ENCODE data around the gene MYEOV.

MYEOV gene

DNA sequence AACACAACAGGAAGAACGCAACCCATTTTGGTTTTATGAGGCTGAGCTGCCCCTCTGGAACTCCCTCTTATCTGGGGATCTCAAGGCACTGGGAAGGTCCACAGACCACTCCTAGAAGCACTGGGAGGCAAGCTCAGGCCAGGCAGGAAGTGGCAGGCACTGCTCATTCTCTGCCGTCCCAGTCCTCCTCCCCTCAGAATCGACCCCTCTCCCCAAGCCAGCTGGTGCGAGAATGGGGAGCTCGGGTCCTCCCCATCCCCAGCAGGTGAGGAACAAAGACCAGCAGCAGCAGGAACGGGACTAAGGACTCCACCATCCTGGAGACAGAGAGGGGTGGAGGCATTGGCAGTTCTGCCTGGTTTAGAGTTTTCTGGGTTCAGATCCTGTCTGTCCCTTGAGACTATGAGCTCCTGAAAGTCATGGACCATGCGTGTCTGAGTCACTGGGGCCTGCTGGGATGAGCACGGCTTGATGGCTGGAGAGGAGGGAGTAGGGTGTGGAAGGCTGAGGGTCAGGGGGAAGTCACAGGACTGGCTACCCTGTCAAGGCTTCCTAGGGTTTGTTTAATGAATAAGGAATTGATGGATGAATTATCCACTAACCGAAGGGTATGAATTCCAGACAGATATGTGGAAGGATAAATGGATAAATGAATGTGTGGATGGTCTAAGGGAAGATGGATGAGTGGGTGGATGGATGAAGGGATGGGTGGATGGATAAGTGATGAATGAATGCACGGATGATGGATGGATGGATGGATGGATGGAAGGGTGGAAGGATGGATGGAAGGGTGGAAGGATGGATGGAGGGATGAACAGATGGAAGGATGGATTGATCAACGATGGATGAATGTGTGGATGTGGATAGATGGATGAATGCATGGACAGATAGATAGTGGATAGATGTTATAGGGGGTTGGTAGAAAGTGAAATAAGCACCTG is 6.4 kb downstream of the MYEOV start:
- no peak overlapping the region for H3K9ac ChIP-seq (ENCODE audit: low read length in 5 of 5)
- no peak overlapping the region for H3K27ac ChIP-seq (ENCODE audit: low read depth, low read length)
- H3K4me1 ChIP-seq (ENCODE audit: control insufficient read depth in 5 of 5, insufficient read depth in 5 of 5, low read length in 5 of 5), result peaks cover 24 to 71% (median 62%) of the 10 kb centered on the region in 5 donors

DNA sequence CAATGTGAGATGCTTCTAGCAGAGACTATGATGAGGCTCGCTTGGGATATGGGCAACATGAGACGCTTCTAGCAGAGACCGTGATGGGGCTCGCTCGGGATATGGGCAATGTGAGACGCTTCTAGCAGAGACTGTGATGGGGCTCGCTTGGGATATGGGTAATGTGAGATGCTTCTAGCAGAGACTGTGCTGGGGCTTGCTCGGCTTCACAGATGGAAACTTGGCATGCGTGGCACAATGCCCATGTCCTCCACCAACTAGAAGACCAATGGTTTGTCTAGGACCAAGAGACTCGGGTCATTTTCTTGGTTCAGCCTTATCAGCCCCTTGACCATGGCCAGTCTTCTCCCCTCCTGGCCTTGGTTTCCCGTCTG is 7.1 kb downstream of the MYEOV start:
- H3K9me3 ChIP-seq (ENCODE audit: control insufficient read depth in 5 of 5, low read length in 5 of 5), result peaks cover 0 to 4% (median 0%) of the 10 kb centered on the region in 5 donors
- H3K27me3 ChIP-seq (ENCODE audit: control insufficient read depth in 5 of 5, insufficient read depth in 4 of 5, low read length in 5 of 5), result no peaks in the 10 kb centered on the region
- H3K4me1 ChIP-seq (ENCODE audit: control insufficient read depth in 5 of 5, insufficient read depth in 5 of 5, low read length in 5 of 5), result peaks cover 24 to 69% (median 59%) of the 10 kb centered on the region in 5 donors
- H3K4me3 ChIP-seq (ENCODE audit: low read depth in 1 of 5, low read length in 5 of 5), result no peak overlapping the region
- no peaks in the 10 kb centered on the region for H3K36me3 ChIP-seq (ENCODE audit: control insufficient read depth in 5 of 5, insufficient read depth in 5 of 5, low read length in 5 of 5)
- H3K9ac ChIP-seq (ENCODE audit: low read length in 5 of 5), result no peak overlapping the region
- H3K27ac ChIP-seq (ENCODE audit: low read depth, low read length), result no peak overlapping the region

More for the DNA sequence above, 6.4 kb downstream of the MYEOV start:
- no peaks in the 10 kb centered on the region for H3K27me3 ChIP-seq (ENCODE audit: control insufficient read depth in 5 of 5, insufficient read depth in 4 of 5, low read length in 5 of 5)
- peaks cover 0 to 4% (median 0%) of the 10 kb centered on the region in 5 donors for H3K9me3 ChIP-seq (ENCODE audit: control insufficient read depth in 5 of 5, low read length in 5 of 5)
- H3K36me3 ChIP-seq (ENCODE audit: control insufficient read depth in 5 of 5, insufficient read depth in 5 of 5, low read length in 5 of 5), result no peaks in the 10 kb centered on the region
- no peak overlapping the region for H3K4me3 ChIP-seq (ENCODE audit: low read depth in 1 of 5, low read length in 5 of 5)

DNA sequence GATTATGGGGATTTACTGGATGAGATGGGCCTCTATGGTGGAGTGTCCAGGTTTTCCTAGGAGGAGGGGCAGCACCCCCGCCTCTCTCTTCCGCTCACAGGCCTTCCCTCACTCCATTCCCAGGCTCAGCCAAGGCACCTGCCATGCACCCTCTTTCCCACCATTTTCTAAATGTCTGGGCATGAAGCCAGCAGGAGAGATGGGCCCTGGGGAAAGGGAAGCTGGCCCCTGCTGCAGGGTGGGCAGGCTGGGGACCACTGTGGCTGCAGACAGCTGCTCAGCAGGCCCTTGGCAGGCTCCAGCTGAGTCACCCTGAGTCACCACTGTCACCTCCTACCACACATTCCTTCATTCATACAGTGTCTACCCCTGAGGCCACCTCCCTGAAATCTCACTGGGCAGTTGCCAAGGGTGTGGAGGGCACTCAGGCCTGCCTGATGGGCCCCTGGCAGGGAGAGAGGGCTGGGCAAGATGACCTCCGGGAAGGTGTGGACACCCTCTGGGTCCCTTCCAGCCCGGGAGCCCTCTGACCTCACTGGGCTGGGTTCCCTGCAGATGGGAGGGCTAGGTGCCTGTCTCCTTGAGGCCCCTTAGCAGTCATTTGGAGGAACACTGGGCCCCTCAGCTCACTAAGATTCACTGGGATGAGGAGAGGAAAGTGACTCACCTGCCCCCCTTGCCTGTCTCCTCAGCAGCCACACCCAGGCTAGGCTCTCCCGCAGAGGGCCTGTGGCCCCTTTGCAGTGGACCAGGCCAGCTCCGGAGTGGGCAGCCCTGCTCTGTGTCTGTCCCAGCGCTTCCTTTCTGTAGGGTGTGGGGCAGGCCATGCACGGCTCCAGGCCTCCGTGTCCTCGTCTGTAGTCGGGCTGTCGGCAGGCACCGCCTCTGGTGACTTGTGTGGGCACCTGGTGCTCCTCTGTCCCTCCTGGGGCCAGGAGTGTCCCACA is 7.8 kb downstream of the MYEOV start:
- Histone ChIP-seq H3K27ac (ENCODE audit: low read depth, low read length) (peak overlapping the region; percentile 23), H3K9me3 (ENCODE audit: control insufficient read depth in 5 of 5, low read length in 5 of 5) (no peaks in the 10 kb centered on the region), H3K9ac (ENCODE audit: low read length in 5 of 5) (peak overlapping the region in 1 of 5 donors; percentile 30)

DNA sequence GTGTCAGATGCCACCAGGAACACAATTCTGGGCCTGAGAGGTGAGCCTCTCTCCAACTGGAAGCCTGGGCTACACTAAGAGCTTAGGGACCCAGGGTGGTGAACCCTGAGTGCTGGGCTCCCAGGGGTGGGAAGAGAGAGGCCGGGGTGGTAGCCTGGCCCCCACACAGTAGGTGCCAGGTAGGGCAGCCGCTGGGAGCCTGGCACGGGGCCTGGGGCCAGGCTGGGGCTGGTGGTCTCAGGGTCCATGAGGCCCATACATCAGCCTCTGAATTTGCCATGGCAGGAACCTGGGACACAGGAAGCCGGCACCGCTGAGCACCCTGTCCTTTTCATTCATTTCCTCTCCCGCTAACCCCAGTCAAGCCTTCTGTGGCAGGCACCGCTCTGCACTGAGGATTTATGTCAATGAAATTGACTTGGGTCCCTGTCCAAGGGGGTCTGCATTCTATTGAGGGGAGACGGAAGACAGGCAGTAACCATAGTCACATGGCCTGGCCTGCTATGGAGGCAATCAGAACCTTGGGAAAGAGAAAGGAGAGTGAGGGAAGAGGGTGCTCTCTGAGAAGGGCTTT is 8.6 kb downstream of the MYEOV start:
- Histone ChIP-seq H3K27ac (ENCODE audit: low read depth, low read length) (peak overlapping the region; percentile 23), H3K27me3 (ENCODE audit: control insufficient read depth in 5 of 5, insufficient read depth in 4 of 5, low read length in 5 of 5) (no peaks in the 10 kb centered on the region), H3K36me3 (ENCODE audit: control insufficient read depth in 5 of 5, insufficient read depth in 5 of 5, low read length in 5 of 5) (no peaks in the 10 kb centered on the region), H3K9me3 (ENCODE audit: control insufficient read depth in 5 of 5, low read length in 5 of 5) (no peaks in the 10 kb centered on the region), H3K4me1 (ENCODE audit: control insufficient read depth in 5 of 5, insufficient read depth in 5 of 5, low read length in 5 of 5) (peaks cover 16 to 56% (median 48%) of the 10 kb centered on the region in 5 donors), H3K9ac (ENCODE audit: low read length in 5 of 5) (peak overlapping the region in 1 of 5 donors; percentile 30), H3K4me3 (ENCODE audit: low read depth in 1 of 5, low read length in 5 of 5) (no peak overlapping the region)

More for the DNA sequence above, 7.8 kb downstream of the MYEOV start:
- Histone ChIP-seq H3K4me1 (ENCODE audit: control insufficient read depth in 5 of 5, insufficient read depth in 5 of 5, low read length in 5 of 5) (peaks cover 19 to 64% (median 56%) of the 10 kb centered on the region in 5 donors), H3K27me3 (ENCODE audit: control insufficient read depth in 5 of 5, insufficient read depth in 4 of 5, low read length in 5 of 5) (no peaks in the 10 kb centered on the region), H3K4me3 (ENCODE audit: low read depth in 1 of 5, low read length in 5 of 5) (no peak overlapping the region), H3K36me3 (ENCODE audit: control insufficient read depth in 5 of 5, insufficient read depth in 5 of 5, low read length in 5 of 5) (no peaks in the 10 kb centered on the region)

DNA sequence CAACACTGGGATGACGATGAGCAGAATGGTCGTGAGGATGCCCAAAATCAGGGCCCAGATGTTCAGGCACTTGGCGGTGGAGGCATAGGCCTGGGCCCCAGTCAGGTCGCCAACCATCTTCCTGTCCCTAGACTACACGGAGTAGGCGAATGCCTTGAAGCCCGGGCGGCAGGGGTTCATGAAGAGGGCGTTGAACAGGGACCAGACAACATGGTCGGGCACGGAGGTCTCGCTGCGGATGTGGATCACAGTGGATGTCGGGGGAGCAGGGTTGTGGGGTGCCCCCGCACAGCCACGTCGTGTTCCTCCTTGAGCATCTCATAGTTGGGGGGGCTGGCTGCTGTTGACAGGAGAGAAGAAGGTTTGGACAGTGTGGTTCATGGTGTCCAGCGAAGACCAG is 9.5 kb downstream of the MYEOV start:
- Histone ChIP-seq H3K27ac (ENCODE audit: low read depth, low read length) (no peak overlapping the region), H3K4me3 (ENCODE audit: low read depth in 1 of 5, low read length in 5 of 5) (no peak overlapping the region), H3K9ac (ENCODE audit: low read length in 5 of 5) (no peak overlapping the region), H3K4me1 (ENCODE audit: control insufficient read depth in 5 of 5, insufficient read depth in 5 of 5, low read length in 5 of 5) (peaks cover 12 to 51% (median 40%) of the 10 kb centered on the region in 5 donors), H3K27me3 (ENCODE audit: control insufficient read depth in 5 of 5, insufficient read depth in 4 of 5, low read length in 5 of 5) (no peaks in the 10 kb centered on the region), H3K36me3 (ENCODE audit: control insufficient read depth in 5 of 5, insufficient read depth in 5 of 5, low read length in 5 of 5) (no peaks in the 10 kb centered on the region), H3K9me3 (ENCODE audit: control insufficient read depth in 5 of 5, low read length in 5 of 5) (no peaks in the 10 kb centered on the region)

DNA sequence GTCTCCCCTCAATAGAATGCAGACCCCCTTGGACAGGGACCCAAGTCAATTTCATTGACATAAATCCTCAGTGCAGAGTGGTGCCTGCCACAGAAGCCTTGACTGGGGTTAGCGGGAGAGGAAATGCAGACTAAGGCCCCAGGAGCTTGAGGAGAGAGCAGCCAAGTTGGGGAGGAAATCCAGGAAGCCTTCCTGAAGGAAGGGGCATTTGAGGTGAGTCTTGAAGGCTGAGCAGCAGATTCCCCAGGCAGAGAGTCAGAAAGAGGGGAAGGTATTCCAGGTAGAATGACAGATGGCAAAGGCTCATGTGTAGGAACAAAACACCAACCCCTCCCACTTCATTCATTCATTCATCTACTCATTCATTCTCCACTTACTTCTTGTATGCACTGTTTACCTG is 10.3 kb downstream of the MYEOV start:
- Histone ChIP-seq H3K27me3 (ENCODE audit: control insufficient read depth in 5 of 5, insufficient read depth in 4 of 5, low read length in 5 of 5) (no peaks in the 10 kb centered on the region), H3K36me3 (ENCODE audit: control insufficient read depth in 5 of 5, insufficient read depth in 5 of 5, low read length in 5 of 5) (no peaks in the 10 kb centered on the region), H3K27ac (ENCODE audit: low read depth, low read length) (no peak overlapping the region), H3K4me1 (ENCODE audit: control insufficient read depth in 5 of 5, insufficient read depth in 5 of 5, low read length in 5 of 5) (peaks cover 6 to 43% (median 32%) of the 10 kb centered on the region in 5 donors), H3K9ac (ENCODE audit: low read length in 5 of 5) (no peak overlapping the region), H3K4me3 (ENCODE audit: low read depth in 1 of 5, low read length in 5 of 5) (no peak overlapping the region), H3K9me3 (ENCODE audit: control insufficient read depth in 5 of 5, low read length in 5 of 5) (no peaks in the 10 kb centered on the region)

DNA sequence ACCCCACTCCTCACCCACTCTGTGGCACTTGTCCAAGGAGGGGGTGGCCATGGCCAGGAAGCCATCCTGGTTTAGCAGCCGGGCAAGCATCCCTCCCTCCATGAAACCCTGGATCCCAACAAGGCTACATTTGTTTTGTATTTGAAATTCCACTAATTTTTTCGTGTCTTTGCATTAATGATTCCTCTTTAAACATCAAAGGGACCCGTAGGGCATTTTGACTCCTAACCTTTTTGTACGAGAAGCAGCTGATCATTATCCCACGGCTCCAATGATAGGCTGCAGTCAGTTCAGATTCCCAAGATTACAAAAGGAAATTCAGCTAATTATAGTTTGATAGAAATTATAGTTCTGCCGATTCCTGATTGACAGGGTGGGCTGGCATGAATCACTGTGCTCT is 10.7 kb downstream of the MYEOV start:
- H3K4me3 ChIP-seq (ENCODE audit: low read depth in 1 of 5, low read length in 5 of 5), result no peak overlapping the region
- H3K27me3 ChIP-seq (ENCODE audit: control insufficient read depth in 5 of 5, insufficient read depth in 4 of 5, low read length in 5 of 5), result peaks cover 0 to under 1% (median 0%) of the 10 kb centered on the region in 5 donors
- no peak overlapping the region for H3K27ac ChIP-seq (ENCODE audit: low read depth, low read length)
- no peaks in the 10 kb centered on the region for H3K36me3 ChIP-seq (ENCODE audit: control insufficient read depth in 5 of 5, insufficient read depth in 5 of 5, low read length in 5 of 5)
- no peaks in the 10 kb centered on the region for H3K9me3 ChIP-seq (ENCODE audit: control insufficient read depth in 5 of 5, low read length in 5 of 5)
- peaks cover 3 to 39% (median 28%) of the 10 kb centered on the region in 5 donors for H3K4me1 ChIP-seq (ENCODE audit: control insufficient read depth in 5 of 5, insufficient read depth in 5 of 5, low read length in 5 of 5)
- H3K9ac ChIP-seq (ENCODE audit: low read length in 5 of 5), result no peak overlapping the region

DNA sequence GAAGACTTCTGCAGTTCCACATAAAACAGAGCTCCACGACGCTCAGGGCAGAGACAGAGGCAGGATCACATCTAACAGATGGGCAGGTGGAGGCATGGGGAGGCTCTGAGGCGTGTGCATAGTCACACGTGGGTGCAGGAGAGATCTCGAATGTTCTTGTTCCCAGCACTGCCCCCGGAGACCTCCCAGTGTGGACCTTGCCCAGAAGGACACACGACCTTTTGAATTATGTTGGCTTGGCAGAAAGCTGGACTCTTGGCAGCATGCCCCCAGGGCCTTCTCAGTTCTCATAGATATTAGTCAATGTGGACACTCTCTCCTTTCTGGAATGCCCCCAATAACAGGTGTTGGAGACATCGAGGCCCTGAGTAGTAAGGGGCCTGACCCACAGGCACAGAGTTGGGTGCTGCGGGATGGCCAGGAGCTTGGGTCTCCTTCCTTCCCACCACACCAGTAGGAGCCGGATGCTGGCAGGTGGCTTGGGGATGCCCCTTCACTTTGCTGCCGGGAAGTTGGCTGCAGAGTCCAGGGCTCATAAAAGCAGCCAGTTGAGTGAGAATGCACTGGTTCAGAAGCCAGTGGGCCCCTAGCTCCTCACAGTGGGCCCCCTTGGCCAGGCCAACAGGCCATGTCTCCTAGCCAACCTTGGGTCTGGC is 12.1 kb downstream of the MYEOV start:
- no peak overlapping the region for H3K27ac ChIP-seq (ENCODE audit: low read depth, low read length)
- H3K4me1 ChIP-seq (ENCODE audit: control insufficient read depth in 5 of 5, insufficient read depth in 5 of 5, low read length in 5 of 5), result peaks cover 0 to 26% (median 22%) of the 10 kb centered on the region in 5 donors
- no peaks in the 10 kb centered on the region for H3K9me3 ChIP-seq (ENCODE audit: control insufficient read depth in 5 of 5, low read length in 5 of 5)
- H3K27me3 ChIP-seq (ENCODE audit: control insufficient read depth in 5 of 5, insufficient read depth in 4 of 5, low read length in 5 of 5), result peaks cover 0 to 2% (median 0%) of the 10 kb centered on the region in 5 donors
- H3K4me3 ChIP-seq (ENCODE audit: low read depth in 1 of 5, low read length in 5 of 5), result no peak overlapping the region
- no peak overlapping the region for H3K9ac ChIP-seq (ENCODE audit: low read length in 5 of 5)
- no peaks in the 10 kb centered on the region for H3K36me3 ChIP-seq (ENCODE audit: control insufficient read depth in 5 of 5, insufficient read depth in 5 of 5, low read length in 5 of 5)

DNA sequence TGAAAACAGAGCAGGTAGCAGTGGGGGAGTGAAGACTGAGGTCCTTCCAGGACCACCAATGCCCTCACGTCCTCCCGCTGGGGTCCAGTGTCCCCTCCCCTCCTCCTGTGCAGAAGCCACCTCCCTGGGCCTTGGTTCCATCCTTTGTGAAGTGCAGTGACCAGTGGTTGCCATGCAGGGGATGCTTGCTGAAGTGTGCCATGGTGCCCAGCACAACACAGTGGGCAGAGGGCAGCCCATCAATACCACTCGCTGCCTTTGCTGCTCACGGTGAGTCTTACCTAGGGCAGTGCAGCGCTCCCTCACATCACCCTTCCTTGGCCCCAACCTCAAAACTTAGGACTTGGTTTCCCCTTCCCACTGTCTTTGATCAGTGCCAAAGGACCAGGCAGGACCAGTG is 12.9 kb downstream of the MYEOV start:
- H3K27me3 ChIP-seq (ENCODE audit: control insufficient read depth in 5 of 5, insufficient read depth in 4 of 5, low read length in 5 of 5), result peaks cover 0 to 5% (median 0%) of the 10 kb centered on the region in 5 donors
- no peaks in the 10 kb centered on the region for H3K9me3 ChIP-seq (ENCODE audit: control insufficient read depth in 5 of 5, low read length in 5 of 5)

More for the DNA sequence above, 12.9 kb downstream of the MYEOV start:
- Histone ChIP-seq H3K4me1 (ENCODE audit: control insufficient read depth in 5 of 5, insufficient read depth in 5 of 5, low read length in 5 of 5) (peaks cover 3 to 26% (median 22%) of the 10 kb centered on the region in 5 donors), H3K27ac (ENCODE audit: low read depth, low read length) (no peak overlapping the region), H3K36me3 (ENCODE audit: control insufficient read depth in 5 of 5, insufficient read depth in 5 of 5, low read length in 5 of 5) (no peaks in the 10 kb centered on the region), H3K4me3 (ENCODE audit: low read depth in 1 of 5, low read length in 5 of 5) (no peak overlapping the region), H3K9ac (ENCODE audit: low read length in 5 of 5) (no peak overlapping the region)

Data from subcutaneous abdominal adipose tissue (tissue), 5 donors.